OCI-LY7 (cell line): ENCODE results near the gene UNC50.

Experiments used
- EZH2phosphoT487 ChIP-seq: fragments of 200-600 bp; sonication (generic); IDR thresholded peaks from 2 replicates; pipeline ENCODE4 v1.6.1; 2018; ENCODE audit warnings: low read depth, borderline replicate concordance, mild to moderate bottlenecking, mixed run types, antibody characterized with exemption, low read length, moderate library complexity, mixed read lengths
- TF ChIP-seq, protein P1 (sequence below): fragments of 200-600 bp; sonication (generic); conservative IDR thresholded peaks from 2 replicates; pipeline ENCODE4 v1.5.1; 2014; ENCODE audit warnings: mild to moderate bottlenecking, antibody characterized with exemption, low read length, moderate library complexity, mixed read lengths

DNA sequence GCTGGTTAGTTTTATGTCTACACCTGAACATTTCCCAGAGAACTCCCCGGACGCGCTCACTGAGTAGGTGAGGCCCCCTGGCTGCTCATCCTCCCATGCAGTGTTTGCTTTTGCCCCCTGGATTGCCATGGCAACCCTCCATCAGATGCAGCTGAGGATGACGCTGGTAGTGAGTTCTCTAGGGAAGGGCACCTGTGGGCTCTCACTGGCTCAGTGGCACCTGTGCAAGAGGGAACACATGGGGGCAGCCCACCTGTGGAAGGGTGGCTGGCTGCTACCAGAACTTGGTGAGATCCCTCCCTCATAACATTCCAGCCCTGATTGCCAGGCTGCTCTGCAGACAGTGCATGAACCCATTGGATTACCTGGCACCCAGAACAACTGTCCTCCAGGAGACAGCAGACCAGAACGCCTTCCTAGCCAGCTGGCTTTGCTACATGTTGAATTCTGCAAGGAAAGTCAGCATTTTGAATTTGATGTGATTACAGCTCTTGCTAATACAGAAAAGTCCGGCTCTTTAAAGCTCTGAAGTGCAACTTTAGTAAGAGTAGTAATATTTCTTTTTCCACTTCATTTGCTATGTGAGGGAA, 21.7 kb upstream of the UNC50 start:
- TF ChIP-seq, protein P1, sequence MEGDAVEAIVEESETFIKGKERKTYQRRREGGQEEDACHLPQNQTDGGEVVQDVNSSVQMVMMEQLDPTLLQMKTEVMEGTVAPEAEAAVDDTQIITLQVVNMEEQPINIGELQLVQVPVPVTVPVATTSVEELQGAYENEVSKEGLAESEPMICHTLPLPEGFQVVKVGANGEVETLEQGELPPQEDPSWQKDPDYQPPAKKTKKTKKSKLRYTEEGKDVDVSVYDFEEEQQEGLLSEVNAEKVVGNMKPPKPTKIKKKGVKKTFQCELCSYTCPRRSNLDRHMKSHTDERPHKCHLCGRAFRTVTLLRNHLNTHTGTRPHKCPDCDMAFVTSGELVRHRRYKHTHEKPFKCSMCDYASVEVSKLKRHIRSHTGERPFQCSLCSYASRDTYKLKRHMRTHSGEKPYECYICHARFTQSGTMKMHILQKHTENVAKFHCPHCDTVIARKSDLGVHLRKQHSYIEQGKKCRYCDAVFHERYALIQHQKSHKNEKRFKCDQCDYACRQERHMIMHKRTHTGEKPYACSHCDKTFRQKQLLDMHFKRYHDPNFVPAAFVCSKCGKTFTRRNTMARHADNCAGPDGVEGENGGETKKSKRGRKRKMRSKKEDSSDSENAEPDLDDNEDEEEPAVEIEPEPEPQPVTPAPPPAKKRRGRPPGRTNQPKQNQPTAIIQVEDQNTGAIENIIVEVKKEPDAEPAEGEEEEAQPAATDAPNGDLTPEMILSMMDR: no peak
- TF ChIP-seq EZH2phosphoT487: no peak
